ENCODE measurements around the gene NCOA3.
"Not testable (repeated sequence)": the region's sequence is repeated elsewhere in the genome, so short reads cannot be mapped to it uniquely, and the experiment has no call there.

Gene NCOA3

DNA sequence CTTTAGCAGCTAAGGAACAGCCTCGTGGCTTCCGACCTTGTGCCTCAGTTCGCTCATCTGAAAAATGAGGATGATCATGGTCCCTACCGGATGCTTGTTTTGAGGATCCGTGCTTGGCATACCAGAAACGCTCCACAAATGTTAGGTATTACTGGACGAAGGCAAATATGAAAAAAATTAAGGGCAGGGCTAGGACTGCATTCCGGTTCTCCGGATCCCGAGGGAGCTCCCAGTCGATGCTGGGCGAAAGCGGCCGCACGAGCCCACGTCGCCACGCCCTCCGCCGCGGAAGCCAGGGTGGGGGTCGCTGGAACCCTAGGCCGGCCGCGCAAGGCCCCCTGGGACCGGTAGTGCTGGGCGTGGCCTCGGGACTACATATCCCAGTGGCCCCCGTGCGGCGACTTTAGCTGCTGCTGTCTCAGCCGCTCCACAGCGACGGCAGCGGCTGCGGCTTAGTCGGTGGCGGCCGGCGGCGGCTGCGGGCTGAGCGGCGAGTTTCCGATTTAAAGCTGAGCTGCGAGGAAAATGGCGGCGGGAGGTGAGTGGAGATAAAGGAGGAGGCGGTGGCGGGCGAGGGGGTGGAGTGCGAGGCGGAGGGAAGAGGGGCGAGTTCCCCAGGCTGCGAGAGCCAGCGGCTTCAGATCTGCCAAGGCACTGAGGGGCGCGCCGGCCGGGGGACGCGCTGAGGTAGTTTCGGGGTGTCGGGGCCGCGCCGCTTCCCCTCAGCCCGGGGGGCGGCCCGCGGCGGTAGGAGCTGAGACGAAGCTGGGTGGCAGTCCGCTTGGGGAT is at the start of gene NCOA3:
TSS of gene NCOA3 (plus strand) at position 406 of the 789 bp plus-strand sequence. CDS start 120,361 bp downstream, outside the sequence.
- DNase-seq = peak; percentile 91

DNA sequence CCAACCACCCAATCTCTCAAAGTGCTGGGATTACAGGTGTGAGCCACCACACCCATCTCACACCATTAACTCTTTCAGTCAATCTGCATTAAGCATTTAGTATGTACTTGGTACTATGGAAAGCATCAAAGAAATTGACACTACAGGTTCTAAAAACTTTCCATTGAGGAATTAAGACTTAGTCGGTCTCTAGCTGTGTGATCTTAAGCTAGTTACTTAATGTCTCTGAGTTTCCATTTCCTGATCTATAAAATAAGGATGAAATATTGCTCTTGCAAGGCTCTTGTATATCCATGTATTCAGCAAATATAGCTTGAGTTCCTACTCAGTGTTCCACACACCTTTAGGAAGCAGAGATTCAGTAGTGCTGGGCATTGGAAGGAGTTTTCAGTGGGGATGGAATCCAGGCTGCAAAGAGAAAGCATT is 48.9 kb upstream of the NCOA3 start:
- no peak for DNase-seq

DNA sequence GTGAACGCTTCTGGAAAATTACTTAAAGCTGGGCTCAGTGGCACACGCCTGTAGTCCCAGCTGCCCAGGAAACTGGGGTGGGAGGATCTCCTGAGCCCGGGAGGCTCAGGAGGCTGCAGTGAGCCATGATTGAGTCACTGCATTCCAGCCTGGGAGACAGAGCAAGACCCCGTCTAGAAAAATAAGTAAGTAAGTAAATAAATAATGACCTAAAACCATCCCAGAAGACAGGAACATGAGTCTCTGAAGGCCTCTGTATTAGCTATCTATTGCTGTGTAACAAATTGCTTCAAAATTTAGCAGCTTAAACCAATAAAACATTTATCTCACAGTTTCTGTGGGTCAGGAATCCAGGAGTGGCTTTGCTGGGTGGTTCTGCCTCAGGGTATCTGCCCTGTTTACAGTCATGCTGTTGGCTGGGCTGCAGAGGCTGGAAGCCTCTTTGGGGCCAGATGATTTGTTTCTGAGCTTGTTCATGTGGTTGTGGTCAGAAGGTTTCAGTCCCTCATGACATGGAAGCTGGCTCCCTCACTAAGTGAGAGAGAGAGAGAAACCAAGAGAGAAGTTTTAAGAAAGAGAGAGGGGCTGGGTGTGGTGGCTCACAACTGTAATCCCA is 48.4 kb upstream of the NCOA3 start:
- peak; percentile 51 for DNase-seq

DNA sequence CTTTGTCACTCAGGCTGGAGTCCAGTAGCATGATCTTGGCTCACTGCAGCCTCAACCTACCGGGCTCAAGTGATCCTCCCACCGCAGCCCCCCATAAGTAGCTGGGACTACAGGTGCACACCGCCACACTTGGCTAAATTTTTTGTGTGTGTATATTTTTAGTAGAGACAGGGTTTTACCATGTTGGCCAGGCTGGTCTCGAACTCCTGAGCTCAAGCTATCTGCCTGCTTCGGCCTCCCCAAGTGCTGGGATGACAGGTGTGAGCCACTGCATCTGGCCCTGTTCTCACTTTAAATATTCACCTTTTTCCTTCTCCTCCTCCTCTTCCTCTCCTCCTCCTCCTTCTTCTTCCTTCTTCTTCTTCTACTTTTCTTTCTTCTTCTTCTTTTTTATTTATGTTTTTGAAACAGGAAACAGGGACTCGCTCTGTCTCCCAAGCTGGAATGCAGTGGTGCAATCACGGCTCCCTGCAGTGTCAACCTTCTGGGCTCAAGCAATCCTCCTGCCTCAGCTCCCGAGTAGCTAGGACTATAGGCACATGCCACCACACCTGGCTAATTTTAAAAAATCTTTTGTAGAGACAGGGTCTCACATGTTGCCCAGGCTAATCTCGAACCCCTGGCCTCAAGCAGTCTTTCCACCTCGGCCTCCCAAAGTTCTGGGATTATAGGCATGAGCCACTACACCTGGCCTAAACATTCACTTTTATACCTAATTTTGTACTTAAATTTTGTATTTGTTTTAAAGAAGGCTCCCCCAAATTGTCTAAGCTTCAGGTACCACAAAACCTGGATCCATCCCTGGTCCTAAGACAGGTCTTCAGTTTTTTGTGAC is 47.2 kb upstream of the NCOA3 start:
- no peak for DNase-seq

DNA sequence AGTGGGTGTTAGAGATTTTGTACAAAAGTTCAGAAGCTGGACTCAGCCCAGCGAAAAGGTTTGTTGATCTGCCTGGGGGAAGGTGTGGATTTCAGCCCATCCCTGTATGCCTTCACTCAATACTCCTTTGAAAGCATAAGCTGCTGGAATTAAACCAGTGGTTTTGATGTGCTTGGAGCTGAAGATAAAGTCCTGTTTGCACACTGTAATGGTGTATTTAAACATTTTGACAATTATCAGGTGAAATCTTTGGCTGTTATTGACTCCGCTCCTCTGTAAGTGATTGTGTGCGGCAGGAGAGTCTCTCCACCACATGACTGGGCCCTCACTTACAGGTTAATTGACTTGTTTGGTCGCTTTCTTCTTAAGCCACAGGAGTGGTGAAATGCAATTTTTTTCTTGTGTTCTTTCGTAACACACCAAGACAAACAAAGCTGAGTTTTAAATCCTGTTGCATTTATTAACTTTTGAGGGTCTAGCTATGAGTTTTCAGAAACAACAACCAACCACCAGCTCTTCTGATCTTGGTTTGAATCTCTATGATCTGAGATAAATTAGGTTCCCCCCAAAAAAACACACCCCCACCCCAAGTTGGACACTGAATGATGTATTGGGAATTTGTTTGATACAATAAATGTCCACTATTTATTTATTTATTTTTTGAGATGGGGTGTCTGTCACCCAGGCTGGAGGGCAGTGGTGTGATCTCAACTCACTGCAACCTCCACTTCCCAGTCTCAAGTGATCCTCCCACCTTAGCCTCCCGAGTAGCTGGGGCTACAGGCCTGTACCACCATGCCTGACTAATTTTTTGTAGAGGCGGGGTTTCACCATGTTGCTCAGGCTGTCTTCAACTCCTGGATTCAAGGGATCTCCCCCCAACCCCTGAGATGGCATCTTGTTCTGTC is 46.3 kb upstream of the NCOA3 start:
- DNase-seq = no peak

DNA sequence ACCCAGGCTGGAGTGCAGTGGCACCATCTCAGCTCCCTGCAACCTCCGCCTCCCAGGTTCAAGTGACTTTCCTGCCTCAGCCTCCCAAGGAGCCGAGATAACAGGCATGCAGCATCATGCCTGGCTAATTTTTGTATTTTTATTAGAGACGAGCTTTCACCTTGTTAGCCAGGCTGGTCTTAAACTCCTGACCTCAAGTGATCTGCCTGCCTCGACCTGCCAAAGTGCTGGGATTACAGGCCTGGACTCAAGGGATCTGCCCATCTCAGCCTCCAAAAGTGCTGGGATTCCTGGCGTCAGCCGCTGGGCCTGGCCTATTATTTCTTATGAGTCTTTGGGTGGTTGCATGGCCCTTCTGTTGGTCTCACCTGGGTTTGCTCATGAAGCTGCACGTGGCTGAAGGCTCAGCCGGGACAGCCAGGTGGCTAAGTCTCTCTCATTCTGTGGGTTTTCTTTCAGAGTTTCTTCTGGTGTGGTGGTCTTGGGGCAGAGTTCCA is 45.6 kb upstream of the NCOA3 start:
- DNase-seq = no peak

DNA sequence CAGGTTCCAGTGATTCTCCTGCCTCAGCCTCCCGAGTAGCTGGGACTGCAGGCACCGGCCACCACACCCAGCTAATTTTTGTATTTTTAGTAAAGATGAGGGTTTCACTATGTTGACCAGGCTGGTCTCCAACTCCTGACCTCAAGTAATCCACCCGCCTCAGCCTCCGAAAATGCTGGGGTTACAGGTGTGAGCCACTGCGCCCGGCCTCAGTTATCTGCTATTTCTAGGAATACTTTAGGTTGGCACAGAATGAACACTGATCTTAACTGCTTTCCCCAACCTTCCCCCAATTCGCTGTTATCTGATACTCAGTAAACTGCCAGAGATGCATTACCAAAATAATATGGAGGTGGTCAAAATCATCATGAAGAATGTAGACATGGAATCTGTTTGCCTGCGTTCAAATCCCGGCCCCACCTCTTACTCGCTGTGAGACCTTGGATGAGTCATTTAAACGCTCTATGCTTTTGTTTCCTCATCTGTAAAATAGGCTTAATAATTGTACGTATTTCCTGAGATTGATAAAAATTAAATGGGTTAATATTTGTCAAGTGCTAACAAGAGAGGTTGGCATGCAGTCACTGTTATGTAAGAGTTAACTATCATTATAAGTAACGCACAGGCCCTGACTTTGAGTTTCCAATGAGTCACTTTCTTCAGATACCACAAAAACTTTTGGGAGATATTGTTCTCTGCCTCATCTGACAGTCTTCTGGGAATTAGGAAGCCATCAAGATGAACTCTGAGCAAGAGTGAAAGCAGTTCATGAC is 44.5 kb upstream of the NCOA3 start:
- peak; percentile 20 for DNase-seq

DNA sequence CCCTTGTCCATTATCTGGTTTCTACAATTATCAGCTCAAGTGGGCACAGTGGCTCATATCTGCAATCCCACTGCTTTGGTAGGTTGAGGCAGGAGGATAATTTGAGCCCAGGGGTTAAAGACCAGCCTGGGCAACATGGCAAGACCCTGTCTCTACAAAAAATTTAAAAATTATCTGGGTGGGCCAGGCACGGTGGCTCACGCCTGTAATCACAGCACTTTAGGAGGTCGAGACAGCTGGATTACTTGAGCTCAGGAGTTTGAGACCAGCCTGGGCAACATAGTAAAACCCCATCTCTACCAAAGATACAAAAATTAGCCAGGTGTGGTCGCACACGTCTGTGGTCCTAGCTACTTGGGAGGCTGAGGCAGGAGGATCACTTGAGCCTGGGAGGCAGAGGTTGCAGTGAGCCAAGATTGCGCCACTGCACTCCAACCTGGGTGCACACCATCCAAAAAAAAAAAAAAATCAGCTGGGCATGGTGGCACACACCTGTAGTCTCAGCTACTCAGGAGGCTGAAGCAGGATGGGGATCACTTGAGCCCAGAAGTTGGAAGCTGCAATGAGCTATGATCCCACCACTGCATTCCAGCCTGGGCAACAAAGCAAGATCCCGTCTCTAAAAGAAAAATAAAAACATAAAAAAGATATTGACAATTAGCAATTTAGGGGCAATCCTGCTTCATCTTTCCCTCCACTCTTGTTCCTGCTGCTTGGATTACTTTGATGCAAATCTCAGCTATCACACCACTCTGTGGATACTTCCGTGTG is 43.2 kb upstream of the NCOA3 start:
- not testable (repeated sequence) for DNase-seq

DNA sequence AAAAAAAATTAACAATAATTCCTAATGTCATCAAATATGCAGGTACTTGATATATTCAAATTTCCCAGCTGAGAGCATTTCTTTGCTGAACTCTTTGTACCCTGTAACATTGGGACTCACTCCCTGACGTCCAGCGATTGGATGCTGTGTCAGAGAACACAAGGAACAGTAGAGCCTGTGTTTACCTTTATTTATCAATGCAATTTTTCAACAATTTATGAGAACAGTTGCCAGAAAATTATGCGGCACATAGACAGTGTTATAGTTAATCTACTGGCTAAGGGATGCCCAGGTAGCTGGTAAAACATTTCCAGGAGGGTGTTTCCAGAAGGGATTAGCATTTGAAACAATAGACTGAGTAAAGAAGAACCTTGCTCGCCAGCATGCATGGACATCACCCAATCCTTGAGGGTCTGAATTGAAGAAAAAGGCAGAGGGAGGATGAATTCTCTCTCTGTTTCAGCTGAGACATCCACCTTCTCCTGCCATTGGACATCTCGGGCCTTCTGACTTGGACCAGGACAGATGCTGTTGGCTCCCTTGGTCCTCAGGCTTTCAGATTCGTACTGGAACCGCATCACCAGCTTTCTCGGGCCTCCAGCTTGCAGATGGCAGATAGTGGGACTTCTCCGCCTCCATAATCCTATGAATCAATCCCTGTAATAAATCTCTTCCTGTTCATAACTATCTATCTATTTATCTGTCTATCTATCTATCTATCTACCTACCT is 42.2 kb upstream of the NCOA3 start:
- DNase-seq = no peak

DNA sequence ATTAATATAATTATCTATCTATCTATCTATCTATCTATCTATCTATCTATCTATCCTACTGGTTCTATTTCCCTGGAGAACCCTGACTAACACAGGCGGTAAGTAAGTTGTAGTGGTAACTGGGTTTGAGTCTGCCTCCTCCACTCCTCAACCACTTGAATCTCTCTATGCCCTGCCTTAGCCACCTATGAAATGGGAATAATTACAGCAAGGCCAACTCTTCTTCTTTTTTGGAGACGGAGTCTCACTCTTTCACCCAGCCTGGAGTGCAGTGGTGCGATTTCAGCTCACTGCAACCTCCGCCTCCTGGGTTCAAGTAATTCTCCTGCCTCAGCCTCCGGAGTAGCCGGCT is 41.0 kb upstream of the NCOA3 start:
- not testable (repeated sequence) for DNase-seq

DNA sequence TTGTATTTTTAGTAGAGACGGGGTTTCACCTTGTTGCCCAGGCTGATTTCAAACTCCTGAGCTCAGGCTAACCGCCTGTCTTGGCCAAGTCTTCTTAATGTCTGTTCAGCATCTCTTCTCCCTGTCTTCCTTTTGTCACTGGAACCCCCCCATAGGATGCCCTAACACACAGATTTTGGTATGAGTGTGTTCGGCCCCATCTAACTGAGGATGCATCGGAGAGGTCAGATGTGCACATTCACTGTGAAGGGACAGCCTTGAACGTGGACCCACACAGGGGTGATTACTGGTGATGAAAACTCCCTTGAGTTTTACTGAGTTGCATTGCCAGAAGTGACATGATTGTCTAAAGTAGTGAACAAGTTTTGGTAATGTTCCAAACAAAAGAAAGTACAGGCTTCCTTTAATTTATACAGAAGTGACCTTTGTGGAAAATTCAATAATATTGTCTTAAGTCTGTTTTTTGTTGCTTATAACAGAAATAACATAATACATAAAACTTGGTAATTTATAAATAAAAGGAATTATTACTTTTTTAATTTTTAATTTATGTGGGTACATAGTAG is 40.5 kb upstream of the NCOA3 start:
- no peak for DNase-seq

DNA sequence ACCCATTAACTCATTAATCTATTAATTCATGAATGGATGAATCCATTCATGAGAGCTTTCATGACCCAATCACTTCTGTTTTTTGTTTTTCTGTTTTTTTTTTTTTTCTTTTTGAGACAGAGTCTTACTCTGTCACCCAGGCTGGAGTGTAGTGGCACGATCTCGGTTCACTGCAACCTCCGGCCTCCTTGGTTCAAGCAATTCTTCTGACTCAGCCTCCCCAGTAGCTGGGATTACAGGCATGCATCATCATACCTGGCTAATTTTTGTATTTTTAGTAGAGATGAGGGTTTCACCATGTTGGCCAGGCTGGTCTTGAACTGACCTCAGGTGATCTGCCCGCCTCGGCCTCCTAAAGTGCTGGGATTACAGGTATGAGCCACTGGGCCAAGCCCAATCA is 39.8 kb upstream of the NCOA3 start:
- not testable (repeated sequence) for DNase-seq

DNA sequence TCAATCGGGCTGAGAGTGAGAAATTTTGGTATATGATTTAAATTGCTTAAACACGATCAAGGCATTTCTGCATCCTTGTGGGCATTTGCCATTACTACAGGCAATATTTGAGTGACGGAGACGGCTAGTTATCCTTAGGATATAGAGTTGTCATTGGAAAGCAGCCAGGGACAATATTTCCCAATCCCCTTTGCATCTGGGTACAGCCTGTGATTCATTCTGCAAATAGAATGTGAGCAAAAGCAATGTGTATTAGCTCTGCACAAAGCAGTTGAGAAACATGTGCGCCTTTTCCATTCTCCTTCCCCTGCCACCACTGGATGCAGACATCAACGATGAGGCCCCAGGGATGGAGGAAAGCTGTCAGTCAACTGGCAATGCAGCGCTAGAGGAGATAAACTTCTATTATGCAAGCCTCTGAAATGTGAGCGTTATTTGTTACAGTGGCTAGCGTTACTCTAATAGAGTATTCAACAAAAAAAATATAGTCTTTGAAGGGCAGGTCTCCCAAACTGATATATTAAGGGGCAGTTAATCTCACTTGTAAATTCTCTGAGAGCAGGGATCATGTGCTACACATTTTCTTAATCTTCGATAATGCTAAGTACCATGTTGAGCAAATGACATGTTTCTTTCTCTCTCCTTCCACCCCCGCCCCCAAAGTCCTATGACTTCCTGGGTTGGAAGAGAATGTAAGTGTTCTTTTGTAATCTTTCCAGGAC is 37.1 kb upstream of the NCOA3 start:
- no peak for DNase-seq

DNA sequence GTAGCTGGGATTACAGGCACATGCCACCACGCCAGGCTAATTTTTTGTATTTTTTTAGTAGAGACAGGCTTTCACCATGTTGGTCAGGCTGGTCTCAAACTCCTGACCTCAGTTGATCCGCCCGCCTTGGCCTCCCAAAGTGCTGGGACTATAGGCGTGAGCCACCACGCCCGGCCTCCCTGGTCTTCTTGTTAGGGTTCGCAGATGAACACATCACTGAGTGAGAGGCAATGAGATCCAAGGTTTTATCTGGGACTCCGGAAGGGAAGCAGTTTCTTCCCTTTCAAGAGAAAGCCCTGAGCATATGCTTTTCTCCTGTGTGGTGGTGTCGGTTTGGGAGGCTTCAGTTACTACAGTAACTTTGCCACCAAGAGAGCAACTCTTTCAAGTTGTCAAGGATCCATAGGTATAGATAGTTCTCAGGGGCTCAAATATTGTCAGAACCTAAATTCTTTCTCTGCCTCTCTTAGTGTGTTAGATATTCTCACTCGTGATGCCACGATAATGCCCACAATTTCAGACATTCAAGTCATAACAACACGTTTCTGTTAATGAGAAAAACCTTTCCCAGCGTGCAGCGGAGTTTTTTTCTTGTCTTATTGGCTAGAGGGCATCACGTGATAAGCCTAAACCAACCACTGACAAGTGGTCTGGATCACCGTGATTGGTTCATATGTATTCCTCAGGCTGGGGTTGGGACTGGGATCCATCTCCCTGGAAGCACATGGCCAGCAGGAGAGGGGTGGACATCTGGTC is 36.2 kb upstream of the NCOA3 start:
- DNase-seq = no peak

DNA sequence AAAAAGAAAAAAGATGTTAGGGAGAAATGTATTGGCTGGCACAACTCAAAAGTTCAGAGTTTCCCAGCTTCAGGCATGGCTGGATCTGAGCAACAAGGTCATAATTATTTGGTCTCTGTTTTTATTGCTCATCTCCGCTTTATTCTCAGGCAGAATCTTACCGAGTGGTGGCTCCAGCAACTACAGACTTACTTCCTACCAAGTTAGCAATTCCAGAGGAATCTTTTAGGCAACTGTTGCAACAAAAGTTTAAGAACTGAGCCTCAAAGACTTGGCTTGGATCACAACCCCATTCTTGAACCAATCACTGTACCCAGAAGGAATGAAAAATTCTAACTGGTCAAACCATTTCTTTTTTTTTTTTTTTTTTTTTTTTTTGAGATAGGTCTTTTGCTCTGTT is 35.5 kb upstream of the NCOA3 start:
- DNase-seq = no peak

DNA sequence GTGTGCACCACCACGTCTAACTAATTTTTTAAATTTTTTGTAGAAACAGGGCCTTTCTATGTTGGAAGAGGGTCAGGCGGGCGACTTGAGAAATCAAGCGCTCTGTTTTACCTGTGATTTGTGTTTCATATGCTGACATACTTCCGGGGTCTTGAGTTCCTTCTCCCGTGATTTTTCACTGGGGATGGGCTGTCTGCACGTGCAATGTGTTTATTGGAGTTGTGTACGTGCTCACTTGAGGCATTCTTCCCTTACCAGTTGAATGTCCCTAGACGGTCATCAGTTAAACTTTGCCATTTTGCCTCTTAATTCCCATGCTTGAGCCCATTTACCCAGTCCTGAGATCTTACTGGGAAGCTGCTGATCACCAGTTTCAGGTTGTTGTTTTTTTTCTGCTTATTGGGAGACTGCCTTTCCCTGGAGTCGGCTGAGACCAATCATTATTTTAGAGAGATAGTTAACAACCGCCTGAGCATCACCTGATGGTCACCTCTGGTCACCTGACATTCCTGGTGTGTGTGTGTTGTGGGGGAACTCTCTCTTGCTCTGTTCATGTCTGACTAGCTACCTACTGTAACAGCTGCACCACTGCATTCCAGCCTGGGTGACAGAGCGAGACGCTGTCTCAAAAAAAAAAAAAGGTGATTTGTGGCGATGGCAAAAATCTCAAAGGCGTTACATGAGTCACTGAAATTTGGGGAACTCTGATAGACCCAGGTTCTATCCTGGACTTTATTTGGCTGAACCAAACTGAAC is 34.8 kb upstream of the NCOA3 start:
- no peak for DNase-seq

DNA sequence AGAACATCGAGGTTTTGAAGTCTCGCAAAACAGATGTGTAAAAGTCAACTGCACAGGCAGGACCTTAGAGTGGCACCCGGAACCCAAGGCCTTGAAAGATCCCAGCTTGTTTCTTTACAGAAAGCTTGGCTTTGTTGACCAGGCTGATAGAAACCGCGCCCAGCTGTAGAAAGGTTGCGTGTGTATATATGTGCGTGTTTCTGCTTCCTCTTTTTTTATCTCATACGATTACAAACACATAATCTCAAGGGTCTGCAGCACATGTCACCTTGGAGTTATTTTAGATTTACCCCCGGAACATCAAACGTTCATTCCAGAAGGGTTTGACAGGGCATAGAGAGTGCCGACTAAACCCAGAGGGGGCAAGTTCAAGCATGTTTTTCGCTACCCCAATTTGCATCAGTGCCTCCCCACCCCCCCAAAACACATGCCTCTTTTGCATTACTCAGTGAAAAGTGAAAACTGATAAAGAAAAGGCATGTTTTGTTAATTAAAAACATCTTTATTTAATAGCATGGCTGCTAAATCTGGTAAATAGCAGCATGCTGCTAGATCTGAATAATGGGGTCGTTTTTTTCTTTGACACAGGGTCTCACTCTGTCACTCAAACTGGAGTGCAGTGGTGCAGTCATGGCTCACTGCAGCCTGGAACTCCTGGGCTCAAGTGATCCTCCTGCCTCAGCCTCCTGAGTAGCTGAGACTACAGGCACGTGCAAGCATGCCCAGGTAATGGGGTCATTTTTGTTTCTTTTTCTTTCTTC is 33.2 kb upstream of the NCOA3 start:
- DNase-seq = no peak

All from activated naive CD4-positive, alpha-beta T cell treated with Interleukin-2 at 50 U/mL for 16 hours (primary cell).